Dendritic cell treated with granulocyte-macrophage colony-stimulating factor and Interleukin-4, amounts not matched to agents 40 ng/mL and 50 ng/mL, for 4 days (primary cell): Measurements from ENCODE around the gene ITGB3.

Experiments
- H3K27ac Mint-ChIP-seq: one replicate; pipeline ENCODE4 v1.8.0; 2022; ENCODE audit warnings: mild to moderate bottlenecking, mixed read lengths
- H3K27me3 Mint-ChIP-seq: one replicate; pipeline ENCODE4 v1.8.0; 2022; ENCODE audit warnings: mild to moderate bottlenecking, mixed read lengths
- H3K36me3 Mint-ChIP-seq: one replicate; pipeline ENCODE4 v1.8.0; 2022; ENCODE audit warnings: low read depth, mixed read lengths
- H3K4me1 Mint-ChIP-seq: one replicate; pipeline ENCODE4 v1.8.0; 2022; ENCODE audit warnings: low read depth, mixed read lengths
- H3K4me3 Mint-ChIP-seq: one replicate; pipeline ENCODE4 v1.8.0; 2022; ENCODE audit warnings: mild to moderate bottlenecking, moderate library complexity, mixed read lengths
- H3K9me3 Mint-ChIP-seq: one replicate; pipeline ENCODE4 v1.8.0; 2022; ENCODE audit warnings: mixed read lengths
- intact Hi-C: fragments of 100-400 bp; cut with micrococcal nuclease; formaldehyde crosslinking; loops from one replicate; pipeline ENCODE4 v1.15.0; 2022

Gene ITGB3

GRCh38 chr17:47297661-47298400 is 44.2 kb downstream of the ITGB3 start:
- Mint-ChIP-seq H3K4me1 (peaks cover 11% of the 10 kb centered on the region), H3K27ac (no peak overlapping the region), H3K36me3 (no peaks in the 10 kb centered on the region), H3K4me3 (no peak overlapping the region), H3K27me3 (peaks cover 2% of the 10 kb centered on the region), H3K9me3 (peaks cover 10% of the 10 kb centered on the region)
- intact Hi-C loops = loop anchor here (5.0 kb wide), 1 partner anchor 56 kb away; no protein-coding TSS in a partner anchor

GRCh38 chr17:47298712-47299111 is 45.1 kb downstream of the ITGB3 start:
- intact Hi-C loops = loop anchor here (5.0 kb wide), 1 partner anchor 56 kb away; no protein-coding TSS in a partner anchor
- Mint-ChIP-seq H3K36me3 (no peaks in the 10 kb centered on the region), H3K27me3 (peaks cover 2% of the 10 kb centered on the region), H3K4me3 (no peak overlapping the region), H3K9me3 (peaks cover 10% of the 10 kb centered on the region), H3K27ac (no peak overlapping the region), H3K4me1 (peaks cover 10% of the 10 kb centered on the region)

GRCh38 chr17:47299239-47299910 is 45.7 kb downstream of the ITGB3 start:
- H3K4me1 Mint-ChIP-seq = peaks cover 3% of the 10 kb centered on the region
- peaks cover 10% of the 10 kb centered on the region for H3K9me3 Mint-ChIP-seq
- no peaks in the 10 kb centered on the region for H3K36me3 Mint-ChIP-seq
- H3K27ac Mint-ChIP-seq = no peak overlapping the region
- intact Hi-C loops = loop anchor here (5.0 kb wide), 1 partner anchor 57 kb away; no protein-coding TSS in a partner anchor
- no peak overlapping the region for H3K4me3 Mint-ChIP-seq
- H3K27me3 Mint-ChIP-seq = peaks cover 2% of the 10 kb centered on the region

- Mint-ChIP-seq H3K36me3 (no peaks in the 10 kb centered on the region), H3K27ac (no peak overlapping the region), H3K9me3 (peaks cover 10% of the 10 kb centered on the region), H3K4me1 (no peaks in the 10 kb centered on the region), H3K4me3 (no peak overlapping the region), H3K27me3 (no peaks in the 10 kb centered on the region)
- intact Hi-C loops = no loop called here
These were observed 47.1 kb downstream of the ITGB3 start for GRCh38 chr17:47300718-47301117.

GRCh38 chr17:47301161-47301560 is 47.5 kb downstream of the ITGB3 start:
- Mint-ChIP-seq H3K4me3 (no peak overlapping the region), H3K9me3 (peaks cover 10% of the 10 kb centered on the region), H3K27ac (no peak overlapping the region), H3K36me3 (no peaks in the 10 kb centered on the region), H3K27me3 (no peaks in the 10 kb centered on the region), H3K4me1 (no peaks in the 10 kb centered on the region)
- intact Hi-C loops = no loop called here

GRCh38 chr17:47301831-47302230 is 48.2 kb downstream of the ITGB3 start:
- H3K4me1 Mint-ChIP-seq = no peaks in the 10 kb centered on the region
- intact Hi-C loops = no loop called here
- H3K27me3 Mint-ChIP-seq = no peaks in the 10 kb centered on the region
- no peaks in the 10 kb centered on the region for H3K36me3 Mint-ChIP-seq
- H3K4me3 Mint-ChIP-seq = no peak overlapping the region
- H3K27ac Mint-ChIP-seq = no peak overlapping the region
- peaks cover 10% of the 10 kb centered on the region for H3K9me3 Mint-ChIP-seq

GRCh38 chr17:47304186-47304585 is 50.6 kb downstream of the ITGB3 start:
- Mint-ChIP-seq H3K4me1 (no peaks in the 10 kb centered on the region), H3K27ac (no peak overlapping the region), H3K9me3 (peaks cover 10% of the 10 kb centered on the region), H3K4me3 (no peak overlapping the region), H3K27me3 (no peaks in the 10 kb centered on the region), H3K36me3 (no peaks in the 10 kb centered on the region)
- intact Hi-C loops = no loop called here

- Mint-ChIP-seq H3K27me3 (no peaks in the 10 kb centered on the region), H3K4me1 (no peaks in the 10 kb centered on the region), H3K27ac (no peak overlapping the region), H3K4me3 (no peak overlapping the region), H3K9me3 (peaks cover 10% of the 10 kb centered on the region), H3K36me3 (no peaks in the 10 kb centered on the region)
- intact Hi-C loops = no loop called here
These were observed 51.8 kb downstream of the ITGB3 start for GRCh38 chr17:47305302-47305923.

- intact Hi-C loops = no loop called here
- H3K27ac Mint-ChIP-seq = no peak overlapping the region
- no peak overlapping the region for H3K4me3 Mint-ChIP-seq
- H3K36me3 Mint-ChIP-seq = no peaks in the 10 kb centered on the region
- H3K9me3 Mint-ChIP-seq = no peaks in the 10 kb centered on the region
- no peaks in the 10 kb centered on the region for H3K4me1 Mint-ChIP-seq
- no peaks in the 10 kb centered on the region for H3K27me3 Mint-ChIP-seq
These were observed 56.6 kb downstream of the ITGB3 start for GRCh38 chr17:47310186-47310733.

- Mint-ChIP-seq H3K27ac (no peak overlapping the region), H3K9me3 (no peaks in the 10 kb centered on the region), H3K36me3 (no peaks in the 10 kb centered on the region), H3K4me3 (no peak overlapping the region), H3K27me3 (no peaks in the 10 kb centered on the region), H3K4me1 (no peaks in the 10 kb centered on the region)
- intact Hi-C loops = no loop called here
These were observed 57.8 kb downstream of the ITGB3 start for GRCh38 chr17:47311420-47311819.

- no peak overlapping the region for H3K27ac Mint-ChIP-seq
- peaks cover 3% of the 10 kb centered on the region for H3K27me3 Mint-ChIP-seq
These were observed 62.0 kb downstream of the ITGB3 start for GRCh38 chr17:47315451-47316266.

GRCh38 chr17:47316311-47316710 is 62.7 kb downstream of the ITGB3 start:
- Mint-ChIP-seq H3K27me3 (peaks cover 8% of the 10 kb centered on the region), H3K27ac (no peak overlapping the region), H3K4me1 (no peaks in the 10 kb centered on the region), H3K36me3 (no peaks in the 10 kb centered on the region), H3K9me3 (no peaks in the 10 kb centered on the region), H3K4me3 (no peak overlapping the region)
- intact Hi-C loops = no loop called here

More at GRCh38 chr17:47315451-47316266, 62.0 kb downstream of the ITGB3 start:
- intact Hi-C loops = loop anchor here (1.0 to 2.0 kb wide), 2 partner anchors 37 to 86 kb away; no protein-coding TSS in a partner anchor
- no peaks in the 10 kb centered on the region for H3K36me3 Mint-ChIP-seq
- no peaks in the 10 kb centered on the region for H3K9me3 Mint-ChIP-seq
- no peak overlapping the region for H3K4me3 Mint-ChIP-seq
- no peaks in the 10 kb centered on the region for H3K4me1 Mint-ChIP-seq

- no peaks in the 10 kb centered on the region for H3K4me1 Mint-ChIP-seq
- no peak overlapping the region for H3K27ac Mint-ChIP-seq
- no peaks in the 10 kb centered on the region for H3K36me3 Mint-ChIP-seq
- H3K4me3 Mint-ChIP-seq = no peak overlapping the region
- H3K27me3 Mint-ChIP-seq = peaks cover 9% of the 10 kb centered on the region
- no peaks in the 10 kb centered on the region for H3K9me3 Mint-ChIP-seq
- intact Hi-C loops = no loop called here
These were observed 63.5 kb downstream of the ITGB3 start for GRCh38 chr17:47317119-47317518.
